Measurements from ENCODE around the gene PPIA. TPM values are rescaled to one million over a fixed set of nuclear protein-coding genes. Genes with fewer than 3 reads are reported as not detected.

The PPIA gene
- total RNA-seq, 1 experiment from 2014 or later, result 2,836 TPM

DNA sequence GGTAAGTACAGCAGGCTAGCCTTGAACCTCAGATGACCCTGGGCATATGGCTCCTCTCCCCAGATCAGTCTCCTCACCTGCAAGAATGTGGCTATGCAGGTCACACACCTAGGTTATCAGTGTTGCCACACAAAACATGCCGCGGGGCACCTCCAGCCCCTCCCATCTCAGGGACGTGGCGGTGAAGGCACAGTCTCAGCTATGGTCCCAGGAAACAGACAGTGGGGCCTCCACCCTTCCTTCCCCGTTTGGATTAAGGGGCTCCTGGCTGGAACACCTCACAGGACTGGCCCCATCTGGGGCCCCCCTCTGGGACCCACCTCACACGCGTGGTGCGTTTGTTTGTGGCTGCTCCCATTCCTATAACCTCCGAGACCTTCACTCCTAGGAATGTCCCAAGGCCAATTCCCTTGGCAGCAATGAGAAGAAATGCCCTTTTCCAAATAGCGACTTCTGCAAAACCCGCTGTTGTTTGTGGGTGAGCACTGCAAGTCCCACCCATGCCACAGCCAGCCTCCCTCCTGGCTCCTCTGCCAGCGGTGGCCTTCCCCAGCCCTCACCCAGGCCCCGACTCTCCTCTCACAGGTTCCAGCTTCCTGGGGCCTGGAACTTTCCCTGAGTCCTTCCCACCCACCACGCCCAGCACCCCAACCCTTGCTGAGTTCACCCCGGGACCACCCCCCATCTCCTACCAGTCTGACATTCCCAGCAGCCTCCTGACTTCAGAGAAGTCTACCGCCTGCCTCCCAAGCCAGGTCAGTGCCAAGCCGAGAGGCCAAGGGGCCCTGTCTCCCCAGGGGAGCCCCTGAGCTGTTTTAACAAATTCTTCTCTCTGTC, 30.7 kb upstream of the PPIA start:
- no peak overlapping the region for H3K4me3 ChIP-seq (replicated peaks in 1 of 2; ENCODE audit: low read depth in 1 of 2, low read length in 2 of 2)
- DNase-seq (ENCODE audit: low read depth, low spot score) (no peak), ATAC-seq (no peak)
- BruUV-seq (replicated peaks), result no TSS peak
- no peak overlapping the region for H3K4me2 ChIP-seq (ENCODE audit: low read length)
- H3K4me1 ChIP-seq (ENCODE audit: control insufficient read depth in 1 of 2, insufficient read depth in 2 of 2, low read length in 2 of 2), result peaks cover 12 to 28% of the 10 kb centered on the region in 2 experiments
- intact Hi-C loops (cut with micrococcal nuclease), result no loop called here
- no peaks in the 10 kb centered on the region for H3K9me3 ChIP-seq (ENCODE audit: control insufficient read depth in 1 of 2, insufficient read depth in 1 of 2, low read depth in 1 of 2, low read length in 2 of 2)
- H3K9me2 ChIP-seq (ENCODE audit: insufficient read depth), result no peaks in the 10 kb centered on the region
- POLR2A ChIA-PET, result no interaction called here
- no peak for TF ChIP-seq SIN3A (IDR thresholded peaks at IDR 0.05; ENCODE audit: low read depth)
- no peak for TF ChIP-seq TCF7L2 (IDR thresholded peaks at IDR 0.05; ENCODE audit: borderline replicate concordance, extremely low read depth, insufficient read depth, insufficient read length)
- TF ChIP-seq POLR2A (IDR thresholded peaks at IDR 0.05; ENCODE audit: borderline replicate concordance, extremely low read depth, insufficient read depth, insufficient read length), result no peak
- TF ChIP-seq EZH2phosphoT487 (IDR thresholded peaks at IDR 0.05; ENCODE audit: borderline replicate concordance), result no peak
- TF ChIP-seq, protein P1, sequence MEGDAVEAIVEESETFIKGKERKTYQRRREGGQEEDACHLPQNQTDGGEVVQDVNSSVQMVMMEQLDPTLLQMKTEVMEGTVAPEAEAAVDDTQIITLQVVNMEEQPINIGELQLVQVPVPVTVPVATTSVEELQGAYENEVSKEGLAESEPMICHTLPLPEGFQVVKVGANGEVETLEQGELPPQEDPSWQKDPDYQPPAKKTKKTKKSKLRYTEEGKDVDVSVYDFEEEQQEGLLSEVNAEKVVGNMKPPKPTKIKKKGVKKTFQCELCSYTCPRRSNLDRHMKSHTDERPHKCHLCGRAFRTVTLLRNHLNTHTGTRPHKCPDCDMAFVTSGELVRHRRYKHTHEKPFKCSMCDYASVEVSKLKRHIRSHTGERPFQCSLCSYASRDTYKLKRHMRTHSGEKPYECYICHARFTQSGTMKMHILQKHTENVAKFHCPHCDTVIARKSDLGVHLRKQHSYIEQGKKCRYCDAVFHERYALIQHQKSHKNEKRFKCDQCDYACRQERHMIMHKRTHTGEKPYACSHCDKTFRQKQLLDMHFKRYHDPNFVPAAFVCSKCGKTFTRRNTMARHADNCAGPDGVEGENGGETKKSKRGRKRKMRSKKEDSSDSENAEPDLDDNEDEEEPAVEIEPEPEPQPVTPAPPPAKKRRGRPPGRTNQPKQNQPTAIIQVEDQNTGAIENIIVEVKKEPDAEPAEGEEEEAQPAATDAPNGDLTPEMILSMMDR (IDR thresholded peaks at IDR 0.05 in 2 of 3, conservative IDR thresholded peaks at IDR 0.05 in 1 of 3; ENCODE audit: borderline replicate concordance in 1 of 3, insufficient read depth in 1 of 3, low read depth in 2 of 3, low read length in 2 of 3), result no peak
- H4K20me1 ChIP-seq (ENCODE audit: insufficient read depth), result no peaks in the 10 kb centered on the region
- H3K36me3 ChIP-seq (ENCODE audit: control insufficient read depth in 1 of 2, insufficient read depth in 2 of 2, low read length in 2 of 2), result peaks cover 27 to 33% of the 10 kb centered on the region in 2 experiments; a peak in 3 of 4 replicates
- no peak overlapping the region for H2AFZ ChIP-seq (ENCODE audit: low read depth, low read length, poor library complexity, severe bottlenecking)
- H3K9ac ChIP-seq (ENCODE audit: low read length), result no peak overlapping the region
- RAD21 ChIA-PET (ENCODE audit: low non-redundant PET in 1 of 2, low total read pairs in 2 of 2, uncharacterized antibody in 2 of 2, unreplicated experiment in 2 of 2), result no interaction called here
- H3K27me3 ChIP-seq (ENCODE audit: insufficient read depth, low read length), result no peaks in the 10 kb centered on the region
- H3K27ac ChIP-seq (ENCODE audit: low read depth, low read length), result no peak overlapping the region
- no peaks in the 10 kb centered on the region for H3K79me2 ChIP-seq (ENCODE audit: insufficient read depth, low read length)
- CTCF ChIA-PET, result no interaction called here

DNA sequence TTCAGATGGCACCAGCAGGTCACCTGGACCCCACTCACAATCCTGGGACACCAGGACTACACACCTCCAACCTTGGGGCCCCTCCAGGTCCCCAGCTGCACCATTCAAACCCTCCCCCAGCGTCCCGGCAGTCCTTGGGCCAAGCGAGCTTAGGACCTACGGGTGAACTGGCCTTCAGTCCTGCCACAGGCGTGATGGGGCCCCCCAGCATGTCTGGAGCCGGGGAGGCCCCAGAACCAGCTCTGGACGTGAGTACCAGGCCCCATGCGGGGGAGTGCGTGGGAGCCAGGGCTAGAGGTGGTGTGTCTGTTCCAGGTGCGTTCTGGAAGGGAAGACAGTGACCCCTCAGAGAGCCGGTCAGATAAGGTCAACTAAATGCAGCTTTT, 30.1 kb upstream of the PPIA start:
- ATAC-seq (no peak), DNase-seq (ENCODE audit: low read depth, low spot score) (no peak)
- H3K4me3 ChIP-seq (replicated peaks in 1 of 2; ENCODE audit: low read depth in 1 of 2, low read length in 2 of 2), result no peak overlapping the region
- H2AFZ ChIP-seq (ENCODE audit: low read depth, low read length, poor library complexity, severe bottlenecking), result no peak overlapping the region
- no peaks in the 10 kb centered on the region for H4K20me1 ChIP-seq (ENCODE audit: insufficient read depth)
- peaks cover 27 to 33% of the 10 kb centered on the region in 2 experiments; a peak in 3 of 4 replicates for H3K36me3 ChIP-seq (ENCODE audit: control insufficient read depth in 1 of 2, insufficient read depth in 2 of 2, low read length in 2 of 2)
- H3K79me2 ChIP-seq (ENCODE audit: insufficient read depth, low read length), result no peaks in the 10 kb centered on the region
- no peaks in the 10 kb centered on the region for H3K27me3 ChIP-seq (ENCODE audit: insufficient read depth, low read length)
- ChIA-PET RAD21 (ENCODE audit: low non-redundant PET in 1 of 2, low total read pairs in 2 of 2, uncharacterized antibody in 2 of 2, unreplicated experiment in 2 of 2) (no interaction called here), POLR2A (no interaction called here), CTCF (no interaction called here)
- H3K9ac ChIP-seq (ENCODE audit: low read length), result no peak overlapping the region
- no peaks in the 10 kb centered on the region for H3K9me2 ChIP-seq (ENCODE audit: insufficient read depth)
- peaks cover 8 to 22% of the 10 kb centered on the region in 2 experiments for H3K4me1 ChIP-seq (ENCODE audit: control insufficient read depth in 1 of 2, insufficient read depth in 2 of 2, low read length in 2 of 2)
- H3K9me3 ChIP-seq (ENCODE audit: control insufficient read depth in 1 of 2, insufficient read depth in 1 of 2, low read depth in 1 of 2, low read length in 2 of 2), result no peaks in the 10 kb centered on the region
- intact Hi-C loops (cut with micrococcal nuclease), result no loop called here
- no TSS peak for BruUV-seq (replicated peaks)
- H3K27ac ChIP-seq (ENCODE audit: low read depth, low read length), result no peak overlapping the region
- no peak overlapping the region for H3K4me2 ChIP-seq (ENCODE audit: low read length)
- TF ChIP-seq CEBPB (IDR thresholded peaks at IDR 0.05; ENCODE audit: low read depth), result no peak
- TF ChIP-seq YY1 (IDR thresholded peaks at IDR 0.05; ENCODE audit: extremely low read depth, insufficient replicate concordance, low read depth, low read length), result no peak
- TF ChIP-seq, protein P2, sequence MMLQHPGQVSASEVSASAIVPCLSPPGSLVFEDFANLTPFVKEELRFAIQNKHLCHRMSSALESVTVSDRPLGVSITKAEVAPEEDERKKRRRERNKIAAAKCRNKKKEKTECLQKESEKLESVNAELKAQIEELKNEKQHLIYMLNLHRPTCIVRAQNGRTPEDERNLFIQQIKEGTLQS (IDR thresholded peaks at IDR 0.05), result no peak
- TF ChIP-seq TCF7L2 (IDR thresholded peaks at IDR 0.05; ENCODE audit: borderline replicate concordance, extremely low read depth, insufficient read depth, insufficient read length), result no peak
- no peak for TF ChIP-seq RAD21 (IDR thresholded peaks at IDR 0.05; ENCODE audit: low read depth)
- no peak for TF ChIP-seq REST (IDR thresholded peaks at IDR 0.05; ENCODE audit: low read depth)
- TF ChIP-seq EGR1 (IDR thresholded peaks at IDR 0.05; ENCODE audit: low read depth), result no peak
- no peak for TF ChIP-seq POLR2A (IDR thresholded peaks at IDR 0.05; ENCODE audit: borderline replicate concordance, extremely low read depth, insufficient read depth, insufficient read length)
- TF ChIP-seq CBX3 (IDR thresholded peaks at IDR 0.05; ENCODE audit: low read depth), result no peak
- TF ChIP-seq POLR2AphosphoS5 (IDR thresholded peaks at IDR 0.05; ENCODE audit: low read depth, low read length), result no peak
- TF ChIP-seq ELF1 (IDR thresholded peaks at IDR 0.05; ENCODE audit: borderline replicate concordance, low read depth), result no peak

Data from HCT116 (cell line).